Measurements from ENCODE around the gene CTBP2.

The CTBP2 gene

DNA sequence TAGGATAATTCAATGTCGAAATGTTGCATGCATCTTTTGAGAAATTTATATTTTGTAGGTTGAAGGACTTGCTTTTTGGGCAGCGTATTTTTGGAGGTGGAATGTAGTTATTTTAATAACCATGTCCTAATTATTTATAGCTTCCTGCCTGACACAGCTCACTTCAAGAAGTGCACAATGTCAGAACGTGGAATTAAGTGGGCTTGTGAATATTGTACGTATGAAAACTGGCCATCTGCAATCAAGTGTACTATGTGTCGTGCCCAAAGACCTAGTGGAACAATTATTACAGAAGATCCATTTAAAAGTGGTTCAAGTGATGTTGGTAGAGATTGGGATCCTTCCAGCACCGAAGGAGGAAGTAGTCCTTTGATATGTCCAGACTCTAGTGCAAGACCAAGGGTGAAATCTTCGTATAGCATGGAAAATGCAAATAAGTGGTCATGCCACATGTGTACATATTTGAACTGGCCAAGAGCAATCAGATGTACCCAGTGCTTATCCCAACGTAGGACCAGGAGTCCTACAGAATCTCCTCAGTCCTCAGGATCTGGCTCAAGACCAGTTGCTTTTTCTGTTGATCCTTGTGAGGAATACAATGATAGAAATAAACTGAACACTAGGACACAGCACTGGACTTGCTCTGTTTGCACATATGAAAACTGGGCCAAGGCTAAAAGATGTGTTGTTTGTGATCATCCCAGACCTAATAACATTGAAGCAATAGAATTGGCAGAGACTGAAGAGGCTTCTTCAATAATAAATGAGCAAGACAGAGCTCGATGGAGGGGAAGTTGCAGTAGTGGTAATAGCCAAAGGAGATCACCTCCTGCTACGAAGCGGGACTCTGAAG is 217.8 kb downstream of the CTBP2 start:
- no peak for DNase-seq (ENCODE audit: low read depth, low spot score)
- H3K27ac ChIP-seq (ENCODE audit: low read length): no peak overlapping the region
- no peak overlapping the region for H3K4me3 ChIP-seq (ENCODE audit: low read length)
- no peaks in the 10 kb centered on the region for H3K9me3 ChIP-seq (ENCODE audit: control insufficient read depth, insufficient read depth, low read length)
- no peaks in the 10 kb centered on the region for H3K27me3 ChIP-seq (ENCODE audit: control insufficient read depth, insufficient read depth, low read length)
- peaks cover 1% of the 10 kb centered on the region; the same call in 1 of the 2 replicates for H3K4me1 ChIP-seq (ENCODE audit: control insufficient read depth, insufficient read depth, low read length)
- 100% methylated on average over 2 of the region's 11 CpGs for WGBS (ENCODE audit: insufficient coverage, insufficient read length)
- H3K36me3 ChIP-seq (ENCODE audit: control insufficient read depth, insufficient read depth, low read length): no peaks in the 10 kb centered on the region

GRCh38 chr10:124941823-124942222 is 218.5 kb downstream of the CTBP2 start, which contains the start of gene ZRANB1:
TSS of gene ZRANB1 (plus strand) at chr10:124942123. CDS start at chr10:124942494, 371 bp downstream.
- no CpG with 5 or more reads among the region's 4 CpGs for WGBS (ENCODE audit: insufficient coverage, insufficient read length)

GRCh38 chr10:124939290-124939689 is 221.1 kb downstream of the CTBP2 start:
- H3K36me3 ChIP-seq (ENCODE audit: control insufficient read depth, insufficient read depth, low read length): no peaks in the 10 kb centered on the region
- no peak overlapping the region for H3K27ac ChIP-seq (ENCODE audit: low read length)
- H3K27me3 ChIP-seq (ENCODE audit: control insufficient read depth, insufficient read depth, low read length): no peaks in the 10 kb centered on the region
- peaks cover 1% of the 10 kb centered on the region; the same call in 1 of the 2 replicates for H3K4me1 ChIP-seq (ENCODE audit: control insufficient read depth, insufficient read depth, low read length)
- no peak overlapping the region for H3K4me3 ChIP-seq (ENCODE audit: low read length)
- H3K9me3 ChIP-seq (ENCODE audit: control insufficient read depth, insufficient read depth, low read length): no peaks in the 10 kb centered on the region
- no CpG with 5 or more reads among the region's 1 CpG for WGBS (ENCODE audit: insufficient coverage, insufficient read length)
- no peak for DNase-seq (ENCODE audit: low read depth, low spot score)

More at GRCh38 chr10:124941823-124942222, 218.5 kb downstream of the CTBP2 start, which contains the start of gene ZRANB1:
- Histone ChIP-seq H3K4me1 (ENCODE audit: control insufficient read depth, insufficient read depth, low read length) (peaks cover 1% of the 10 kb centered on the region; the same call in 1 of the 2 replicates), H3K27me3 (ENCODE audit: control insufficient read depth, insufficient read depth, low read length) (no peaks in the 10 kb centered on the region), H3K27ac (ENCODE audit: low read length) (no peak within 1 kb of the TSS), H3K9me3 (ENCODE audit: control insufficient read depth, insufficient read depth, low read length) (no peaks in the 10 kb centered on the region), H3K4me3 (ENCODE audit: low read length) (no peak within 1 kb of the TSS), H3K36me3 (ENCODE audit: control insufficient read depth, insufficient read depth, low read length) (no peaks in the 10 kb centered on the region)
- DNase-seq (ENCODE audit: low read depth, low spot score): no peak

DNA sequence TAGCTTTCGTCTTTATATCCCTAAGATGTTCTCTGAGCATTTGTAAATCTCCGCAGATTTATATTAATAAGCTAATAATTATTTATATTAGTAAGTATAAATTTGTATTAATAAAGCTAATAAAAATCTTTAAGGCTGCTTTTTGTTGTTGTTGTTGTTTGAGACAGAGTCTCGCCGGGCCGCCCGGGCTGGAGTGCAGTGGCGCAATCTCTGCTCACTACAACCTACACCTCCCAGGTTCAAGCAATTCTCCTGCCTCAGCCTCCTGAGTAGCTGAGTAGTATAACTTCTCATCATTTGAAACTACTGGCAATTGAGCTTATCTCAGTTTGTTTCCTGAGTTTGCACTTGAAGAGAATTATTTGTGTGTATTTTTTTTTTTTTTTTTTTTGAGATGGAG is 223.6 kb downstream of the CTBP2 start:
- no peaks in the 10 kb centered on the region for H3K36me3 ChIP-seq (ENCODE audit: control insufficient read depth, insufficient read depth, low read length)
- H3K27ac ChIP-seq (ENCODE audit: low read length): no peak overlapping the region
- no CpG with 5 or more reads among the region's 7 CpGs for WGBS (ENCODE audit: insufficient coverage, insufficient read length)
- no peaks in the 10 kb centered on the region for H3K4me1 ChIP-seq (ENCODE audit: control insufficient read depth, insufficient read depth, low read length)
- no peak for DNase-seq (ENCODE audit: low read depth, low spot score)
- no peaks in the 10 kb centered on the region for H3K9me3 ChIP-seq (ENCODE audit: control insufficient read depth, insufficient read depth, low read length)
- H3K4me3 ChIP-seq (ENCODE audit: low read length): no peak overlapping the region
- H3K27me3 ChIP-seq (ENCODE audit: control insufficient read depth, insufficient read depth, low read length): no peaks in the 10 kb centered on the region

GRCh38 chr10:124935946-124936345 is 224.4 kb downstream of the CTBP2 start:
- no peak for DNase-seq (ENCODE audit: low read depth, low spot score)
- no peaks in the 10 kb centered on the region for H3K9me3 ChIP-seq (ENCODE audit: control insufficient read depth, insufficient read depth, low read length)
- H3K4me1 ChIP-seq (ENCODE audit: control insufficient read depth, insufficient read depth, low read length): no peaks in the 10 kb centered on the region
- no peak overlapping the region for H3K27ac ChIP-seq (ENCODE audit: low read length)
- H3K4me3 ChIP-seq (ENCODE audit: low read length): no peak overlapping the region
- WGBS (ENCODE audit: insufficient coverage, insufficient read length): no CpG with 5 or more reads among the region's 2 CpGs
- no peaks in the 10 kb centered on the region for H3K27me3 ChIP-seq (ENCODE audit: control insufficient read depth, insufficient read depth, low read length)
- no peaks in the 10 kb centered on the region for H3K36me3 ChIP-seq (ENCODE audit: control insufficient read depth, insufficient read depth, low read length)
